ENCODE measurements around the gene DCDC1. TPM values are rescaled to one million over a fixed set of nuclear protein-coding genes. Genes with fewer than 3 reads are reported as not detected.

DCDC1 gene
- polyA plus RNA-seq, 3 donors: 0.03 TPM; not detected in 2

GRCh38 chr11:31247321-31247720 lies 122.2 kb downstream of the DCDC1 start:
- H3K36me3 Mint-ChIP-seq: no peaks in the 10 kb centered on the region
- H3K27me3 Mint-ChIP-seq (ENCODE audit: low read depth in 3 of 3): peaks cover 2 to 6% (median 3%) of the 10 kb centered on the region in 3 donors
- no peak overlapping the region for H3K4me3 ChIP-seq (replicated peaks in 1 of 3; ENCODE audit: low read depth in 2 of 3, low read length in 3 of 3)
- no peak overlapping the region for H3K27ac ChIP-seq (ENCODE audit: low read depth in 1 of 2, low read length in 2 of 2)
- no peaks in the 10 kb centered on the region for H4K20me1 ChIP-seq (ENCODE audit: insufficient read depth, low read length)
- no peaks in the 10 kb centered on the region for H3K79me2 ChIP-seq (ENCODE audit: insufficient read depth, low read length)
- no peaks in the 10 kb centered on the region for H3K9me3 ChIP-seq (replicated peaks in 1 of 2; ENCODE audit: control insufficient read depth in 1 of 2, insufficient read depth in 1 of 2, low read length in 2 of 2)
- intact Hi-C loops (cut with micrococcal nuclease): no loop called here
- no peak overlapping the region for H3K27ac Mint-ChIP-seq
- no peak overlapping the region for H3K9ac ChIP-seq (ENCODE audit: insufficient read depth, low read length, poor library complexity, severe bottlenecking)
- H3K27me3 ChIP-seq (ENCODE audit: control insufficient read depth in 2 of 2, insufficient read depth in 2 of 2, low read length in 2 of 2): peaks cover 0 to 5% of the 10 kb centered on the region in 2 donors
- no peak for DNase-seq
- H3K4me2 ChIP-seq (replicated peaks; ENCODE audit: extremely low read depth, low read length, poor library complexity, severe bottlenecking): no peak overlapping the region
- H3K36me3 ChIP-seq (replicated peaks in 1 of 2; ENCODE audit: control insufficient read depth in 1 of 2, insufficient read depth in 2 of 2, low read length in 2 of 2): no peaks in the 10 kb centered on the region
- no peak overlapping the region for H3K4me3 Mint-ChIP-seq
- H3K4me1 ChIP-seq (ENCODE audit: control insufficient read depth in 1 of 2, insufficient read depth in 2 of 2, low read length in 2 of 2): no peaks in the 10 kb centered on the region
- no peak for TF ChIP-seq CTCF (IDR thresholded peaks at IDR 0.05)
- H2AFZ ChIP-seq (ENCODE audit: insufficient read depth, low read depth, low read length, poor library complexity, severe bottlenecking): no peak overlapping the region
- WGBS (ENCODE audit: insufficient coverage): 100% methylated on average over 1 of the region's 5 CpGs
- H3K9me3 Mint-ChIP-seq: no peaks in the 10 kb centered on the region
- no peaks in the 10 kb centered on the region for H3K4me1 Mint-ChIP-seq

GRCh38 chr11:31246451-31247165 lies 122.9 kb downstream of the DCDC1 start:
- Histone ChIP-seq H3K4me2 (replicated peaks; ENCODE audit: extremely low read depth, low read length, poor library complexity, severe bottlenecking) (no peak overlapping the region), H3K27me3 (ENCODE audit: control insufficient read depth in 2 of 2, insufficient read depth in 2 of 2, low read length in 2 of 2) (peaks cover 0 to 5% of the 10 kb centered on the region in 2 donors), H3K4me3 (replicated peaks in 1 of 3; ENCODE audit: low read depth in 2 of 3, low read length in 3 of 3) (no peak overlapping the region), H3K79me2 (ENCODE audit: insufficient read depth, low read length) (no peaks in the 10 kb centered on the region), H3K9ac (ENCODE audit: insufficient read depth, low read length, poor library complexity, severe bottlenecking) (no peak overlapping the region), H3K36me3 (replicated peaks in 1 of 2; ENCODE audit: control insufficient read depth in 1 of 2, insufficient read depth in 2 of 2, low read length in 2 of 2) (no peaks in the 10 kb centered on the region), H3K9me3 (replicated peaks in 1 of 2; ENCODE audit: control insufficient read depth in 1 of 2, insufficient read depth in 1 of 2, low read length in 2 of 2) (no peaks in the 10 kb centered on the region), H3K27ac (ENCODE audit: low read depth in 1 of 2, low read length in 2 of 2) (no peak overlapping the region), H4K20me1 (ENCODE audit: insufficient read depth, low read length) (no peaks in the 10 kb centered on the region), H3K4me1 (ENCODE audit: control insufficient read depth in 1 of 2, insufficient read depth in 2 of 2, low read length in 2 of 2) (no peaks in the 10 kb centered on the region), H2AFZ (ENCODE audit: insufficient read depth, low read depth, low read length, poor library complexity, severe bottlenecking) (no peak overlapping the region)
- 89% methylated on average over 2 of the region's 4 CpGs for WGBS (ENCODE audit: insufficient coverage)
- DNase-seq: no peak
- Mint-ChIP-seq H3K4me3 (no peak overlapping the region), H3K4me1 (no peaks in the 10 kb centered on the region), H3K27me3 (ENCODE audit: low read depth in 3 of 3) (peaks cover 2 to 7% (median 3%) of the 10 kb centered on the region in 3 donors), H3K36me3 (no peaks in the 10 kb centered on the region), H3K27ac (no peak overlapping the region), H3K9me3 (no peaks in the 10 kb centered on the region)
- intact Hi-C loops (cut with micrococcal nuclease): no loop called here
- no peak for TF ChIP-seq CTCF (IDR thresholded peaks at IDR 0.05)

All from CD14-positive monocyte (primary cell).